T-helper 1 cell treated with Interleukin-12 subunit alpha and Interleukin-12 subunit beta and Interleukin-4 antibody, amounts not matched to agents 30 ng/mL and 1 ng/mL, for 36 hours (primary cell): Measurements from ENCODE around the gene IRF5. TPM values are rescaled to one million over a fixed set of nuclear protein-coding genes. Genes with fewer than 3 reads are reported as not detected.
"Not testable (repeated sequence)": the region's sequence is repeated elsewhere in the genome, so short reads cannot be mapped to it uniquely, and the experiment has no call there.

ENCODE experiments used
- intact Hi-C: fragments of 100-400 bp; cut with micrococcal nuclease; formaldehyde crosslinking; loops from one replicate; pipeline ENCODE4 v1.15.1; 2024
- total RNA-seq: library from RNA; stranded (reverse); gene quantifications from 2 replicates; pipeline ENCODE4 v1.2.3, GENCODE V29; 2022

Gene IRF5
- total RNA-seq, 1 donor from 2014 or later: 11.3 TPM

GRCh38 chr7:128954830-128955802 lies 17.4 kb downstream of the IRF5 start:
- intact Hi-C loops: no loop called here

- intact Hi-C loops: no loop called here
Measured at GRCh38 chr7:128955981-128956380, 18.3 kb downstream of the IRF5 start.

- intact Hi-C loops: no loop called here
Measured at GRCh38 chr7:128959296-128959695, 21.6 kb downstream of the IRF5 start.

- intact Hi-C loops: loop anchor here (5.0 kb wide), 1 partner anchor 59 kb away; no protein-coding TSS in a partner anchor
Measured at GRCh38 chr7:128961030-128961659, 23.4 kb downstream of the IRF5 start.

- intact Hi-C loops: loop anchor here (1.0 to 5.0 kb wide), 3 partner anchors 24 to 91 kb away; no protein-coding TSS in a partner anchor
Measured at GRCh38 chr7:128962899-128963298, 25.2 kb downstream of the IRF5 start.

GRCh38 chr7:128963327-128963757 lies 25.6 kb downstream of the IRF5 start:
- intact Hi-C loops: loop anchor here (1.0 to 5.0 kb wide), 3 partner anchors 25 to 91 kb away; no protein-coding TSS in a partner anchor

GRCh38 chr7:128968624-128969023 lies 30.9 kb downstream of the IRF5 start:
- intact Hi-C loops: no loop called here

GRCh38 chr7:128974241-128974934 lies 36.7 kb downstream of the IRF5 start:
- intact Hi-C loops: no loop called here

GRCh38 chr7:128982105-128982504 lies 44.4 kb downstream of the IRF5 start:
- intact Hi-C loops: no loop called here

- intact Hi-C loops: no loop called here
Measured at GRCh38 chr7:128985660-128986059, 47.9 kb downstream of the IRF5 start.

GRCh38 chr7:128986609-128987008 lies 48.9 kb downstream of the IRF5 start:
- intact Hi-C loops: no loop called here

- intact Hi-C loops: no loop called here
Measured at GRCh38 chr7:128988372-128988771, 50.6 kb downstream of the IRF5 start.

GRCh38 chr7:128989961-128990360 lies 52.2 kb downstream of the IRF5 start:
- intact Hi-C loops: no loop called here

- intact Hi-C loops: no loop called here
Measured at GRCh38 chr7:128993419-128993818, 55.7 kb downstream of the IRF5 start.

GRCh38 chr7:128994560-128994959 lies 56.8 kb downstream of the IRF5 start:
- intact Hi-C loops: not testable (repeated sequence)

GRCh38 chr7:128997181-128997580 lies 59.5 kb downstream of the IRF5 start:
- intact Hi-C loops: no loop called here

Other genes with a start within 250 kb of the IRF5 start
- gene CALU, start 198.6 kb upstream of the IRF5 start, total RNA-seq: 39.8 and 42.4 TPM in 2 replicates
- not detected in 2 replicates for gene OPN1SW, start 162.1 kb upstream of the IRF5 start, total RNA-seq
- gene CCDC136, start 146.0 kb upstream of the IRF5 start, total RNA-seq: 5.3 and 8.8 TPM in 2 replicates
- gene FLNC, start 107.5 kb upstream of the IRF5 start, total RNA-seq: 0.02 TPM in 1 of 2 replicates, not detected in the other
- gene ATP6V1F, start 75.1 kb upstream of the IRF5 start, total RNA-seq: 125 and 127 TPM in 2 replicates
- gene KCP, start 27.2 kb upstream of the IRF5 start, total RNA-seq: 0.10 and 0.20 TPM in 2 replicates
- 43.6 and 45.0 TPM in 2 replicates for gene TNPO3, start 117.2 kb downstream of the IRF5 start, total RNA-seq
- gene TSPAN33, start 206.8 kb downstream of the IRF5 start, total RNA-seq: 4.9 and 7.0 TPM in 2 replicates